Measurements from ENCODE around the gene CDH2.

CDH2 gene

DNA sequence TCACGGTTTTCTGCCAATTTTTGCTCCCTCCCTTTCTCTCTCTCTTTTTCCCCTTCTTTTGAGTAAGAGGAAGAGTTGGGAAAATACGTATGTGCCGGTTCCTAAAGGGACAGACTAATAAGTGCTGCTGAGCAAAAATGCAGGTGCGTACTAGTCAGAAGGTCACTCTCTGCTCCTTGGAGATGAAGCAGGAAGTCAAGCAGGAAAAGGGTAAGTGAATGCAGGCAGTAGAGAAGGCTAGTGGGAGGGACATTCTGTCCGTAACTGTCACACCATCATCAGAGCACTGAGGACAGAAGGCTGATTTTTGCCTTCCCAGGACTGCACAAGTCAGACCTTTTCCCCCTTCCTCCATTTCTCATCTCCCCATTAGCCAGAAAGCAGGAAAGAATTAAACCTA is 105.7 kb downstream of the CDH2 start:
- Mint-ChIP-seq H3K4me3 (no peak overlapping the region), H3K9me3 (peaks cover 6% of the 10 kb centered on the region), H3K4me1 (ENCODE audit: low read depth) (no peaks in the 10 kb centered on the region), H3K36me3 (ENCODE audit: low read depth) (no peaks in the 10 kb centered on the region), H3K27me3 (no peaks in the 10 kb centered on the region), H3K27ac (no peak overlapping the region)
- no peak for DNase-seq

DNA sequence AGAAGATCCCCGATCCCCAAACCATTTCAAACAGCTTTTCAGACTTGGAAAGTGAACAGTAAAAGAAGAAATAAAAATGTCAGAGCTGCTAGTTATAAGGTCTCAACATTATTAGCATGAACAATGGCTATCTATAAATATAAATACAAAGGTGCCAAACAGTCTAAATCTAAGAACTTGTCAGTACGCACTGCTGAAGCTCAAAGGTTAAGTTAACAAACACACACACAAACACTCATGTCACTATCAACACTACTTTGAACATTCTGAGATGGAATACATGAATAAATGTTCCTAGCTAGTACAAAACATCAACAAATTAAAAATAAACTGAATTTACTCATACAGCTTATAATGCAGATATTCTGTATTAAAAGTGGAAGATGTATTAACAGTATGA is 108.7 kb downstream of the CDH2 start:
- H3K36me3 Mint-ChIP-seq (ENCODE audit: low read depth) = no peaks in the 10 kb centered on the region
- H3K27me3 Mint-ChIP-seq = no peaks in the 10 kb centered on the region
- no peak overlapping the region for H3K27ac Mint-ChIP-seq
- no peak overlapping the region for H3K4me3 Mint-ChIP-seq
- H3K9me3 Mint-ChIP-seq = peaks cover 8% of the 10 kb centered on the region
- no peak for DNase-seq
- no peaks in the 10 kb centered on the region for H3K4me1 Mint-ChIP-seq (ENCODE audit: low read depth)

DNA sequence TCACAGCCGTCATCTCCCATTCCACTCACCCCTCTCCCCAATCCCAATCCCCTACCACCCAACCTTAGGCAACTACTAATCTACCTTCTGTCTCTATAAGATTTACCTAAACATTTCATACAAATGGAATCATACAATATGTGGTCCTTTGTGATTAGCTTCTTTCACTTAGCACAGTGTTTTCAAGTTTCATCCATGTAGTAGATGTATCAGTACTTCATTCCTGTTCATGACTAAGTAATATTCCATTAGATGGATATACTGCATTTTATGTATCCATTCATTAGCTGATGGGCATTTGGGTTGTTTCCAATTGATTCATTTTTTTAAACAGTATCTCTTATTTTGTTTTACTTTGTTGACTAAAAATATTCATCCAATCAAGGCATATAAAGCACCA is 109.6 kb downstream of the CDH2 start:
- H3K9me3 Mint-ChIP-seq = peaks cover 8% of the 10 kb centered on the region
- no peak for DNase-seq
- no peaks in the 10 kb centered on the region for H3K36me3 Mint-ChIP-seq (ENCODE audit: low read depth)
- no peaks in the 10 kb centered on the region for H3K4me1 Mint-ChIP-seq (ENCODE audit: low read depth)
- no peaks in the 10 kb centered on the region for H3K27me3 Mint-ChIP-seq
- H3K4me3 Mint-ChIP-seq = no peak overlapping the region
- H3K27ac Mint-ChIP-seq = no peak overlapping the region

DNA sequence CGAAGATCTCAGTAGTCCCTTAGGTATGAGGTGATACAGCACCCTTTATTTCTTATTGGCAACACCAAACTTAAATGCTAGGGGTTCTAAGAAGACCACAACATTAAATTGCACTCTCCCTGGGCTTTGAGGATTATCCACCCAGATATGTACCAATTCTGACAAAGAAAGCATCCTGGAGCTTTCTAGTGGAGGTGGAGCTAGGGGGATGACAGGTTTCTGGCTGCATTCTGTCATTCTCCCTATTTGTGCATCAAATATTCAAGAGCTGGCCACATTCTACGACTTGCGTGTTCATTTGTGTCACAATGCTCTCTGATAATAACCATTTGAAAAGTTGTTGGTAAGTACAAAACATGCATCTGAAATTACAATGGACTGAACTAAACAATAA is 111.1 kb downstream of the CDH2 start:
- no peaks in the 10 kb centered on the region for H3K36me3 Mint-ChIP-seq (ENCODE audit: low read depth)

DNA sequence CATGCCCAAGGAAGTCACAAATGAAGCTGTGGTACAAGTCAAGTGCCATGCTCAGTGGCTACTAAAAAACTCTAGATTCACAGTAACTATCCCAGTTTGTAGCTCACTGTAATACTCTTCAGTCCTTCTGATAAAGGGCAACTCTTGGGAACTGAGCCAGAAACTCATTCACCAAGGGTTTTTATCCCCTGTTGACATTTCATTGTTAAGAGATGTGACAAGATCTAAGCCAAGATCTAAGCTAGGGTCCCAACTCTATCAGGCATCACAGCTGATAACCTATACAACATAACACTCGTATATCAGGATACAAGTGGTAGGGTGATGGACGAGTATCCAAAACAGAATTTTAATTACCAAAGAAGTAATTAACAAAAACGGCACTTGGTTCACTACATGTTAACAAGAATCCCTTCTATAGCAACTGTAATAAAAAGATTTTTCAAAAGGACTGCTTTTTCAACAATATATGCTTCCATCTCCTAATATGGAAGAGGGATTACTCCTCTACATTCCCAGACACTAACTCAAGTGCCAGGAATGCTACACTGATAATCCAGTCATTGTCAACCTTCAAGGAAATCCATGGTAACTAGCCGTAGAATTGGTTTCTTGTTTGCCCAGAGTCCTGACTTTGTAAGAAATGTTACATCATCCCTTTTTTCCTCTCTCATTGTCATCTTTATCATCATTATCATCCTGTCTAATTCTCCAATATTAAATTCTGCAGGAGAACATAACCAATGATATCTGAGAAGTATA is 111.7 kb downstream of the CDH2 start:
- Mint-ChIP-seq H3K36me3 (ENCODE audit: low read depth) (no peaks in the 10 kb centered on the region), H3K9me3 (peaks cover 6% of the 10 kb centered on the region), H3K27me3 (no peaks in the 10 kb centered on the region), H3K4me3 (no peak overlapping the region), H3K27ac (no peak overlapping the region), H3K4me1 (ENCODE audit: low read depth) (no peaks in the 10 kb centered on the region)
- no peak for DNase-seq

More for the DNA sequence above, 111.1 kb downstream of the CDH2 start:
- no peak overlapping the region for H3K4me3 Mint-ChIP-seq
- H3K27ac Mint-ChIP-seq = no peak overlapping the region
- H3K4me1 Mint-ChIP-seq (ENCODE audit: low read depth) = no peaks in the 10 kb centered on the region
- peaks cover 6% of the 10 kb centered on the region for H3K9me3 Mint-ChIP-seq
- H3K27me3 Mint-ChIP-seq = no peaks in the 10 kb centered on the region
- DNase-seq = no peak

DNA sequence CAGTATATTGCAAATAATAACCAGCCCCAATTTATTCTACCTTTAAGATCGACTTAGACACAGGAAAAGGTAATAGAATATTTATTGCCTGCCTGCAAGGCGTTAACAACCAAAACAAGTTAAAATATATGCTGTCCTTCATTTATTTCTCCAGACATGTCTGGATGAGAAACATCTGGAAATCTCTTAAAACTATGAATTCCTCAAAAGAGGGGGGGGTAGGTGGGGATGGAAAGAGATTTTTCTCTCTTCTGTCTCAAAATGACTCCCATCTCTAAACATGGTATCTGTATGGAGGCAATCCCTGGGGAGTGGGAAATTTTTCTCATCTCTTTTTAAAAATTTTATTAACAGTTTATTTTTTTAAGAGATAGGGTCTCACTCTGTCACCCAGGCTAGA is 113.0 kb downstream of the CDH2 start:
- H3K36me3 Mint-ChIP-seq (ENCODE audit: low read depth) = no peaks in the 10 kb centered on the region
- no peak for DNase-seq
- no peaks in the 10 kb centered on the region for H3K27me3 Mint-ChIP-seq
- peaks cover 10% of the 10 kb centered on the region for H3K9me3 Mint-ChIP-seq
- H3K4me1 Mint-ChIP-seq (ENCODE audit: low read depth) = no peaks in the 10 kb centered on the region
- no peak overlapping the region for H3K27ac Mint-ChIP-seq
- no peak overlapping the region for H3K4me3 Mint-ChIP-seq

DNA sequence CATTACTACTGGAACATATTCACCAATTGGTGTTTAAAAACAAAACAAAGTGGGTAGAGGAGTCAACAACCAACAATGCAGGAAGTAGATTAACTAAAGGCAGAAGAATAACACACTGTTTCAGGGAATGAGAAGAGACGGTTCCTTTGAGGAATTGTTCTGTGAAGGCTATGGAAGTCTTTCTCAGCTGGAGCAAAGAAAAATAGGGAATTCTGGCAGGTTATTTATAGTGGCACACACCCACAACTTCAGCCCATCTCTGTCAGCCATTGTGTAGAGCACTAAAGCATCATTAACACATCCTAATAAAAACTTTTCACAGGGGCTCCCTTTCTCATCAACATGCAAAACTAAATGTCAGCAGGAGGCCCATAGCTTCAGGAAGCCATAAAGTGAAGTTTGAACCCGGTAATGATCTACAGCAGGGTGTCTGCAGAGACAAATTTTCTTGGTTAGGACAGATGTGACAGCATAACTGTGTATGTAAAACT is 113.6 kb downstream of the CDH2 start:
- no peaks in the 10 kb centered on the region for H3K27me3 Mint-ChIP-seq
- H3K9me3 Mint-ChIP-seq = peaks cover 10% of the 10 kb centered on the region
- H3K4me1 Mint-ChIP-seq (ENCODE audit: low read depth) = no peaks in the 10 kb centered on the region
- H3K27ac Mint-ChIP-seq = no peak overlapping the region
- no peaks in the 10 kb centered on the region for H3K36me3 Mint-ChIP-seq (ENCODE audit: low read depth)
- H3K4me3 Mint-ChIP-seq = no peak overlapping the region
- DNase-seq = no peak

DNA sequence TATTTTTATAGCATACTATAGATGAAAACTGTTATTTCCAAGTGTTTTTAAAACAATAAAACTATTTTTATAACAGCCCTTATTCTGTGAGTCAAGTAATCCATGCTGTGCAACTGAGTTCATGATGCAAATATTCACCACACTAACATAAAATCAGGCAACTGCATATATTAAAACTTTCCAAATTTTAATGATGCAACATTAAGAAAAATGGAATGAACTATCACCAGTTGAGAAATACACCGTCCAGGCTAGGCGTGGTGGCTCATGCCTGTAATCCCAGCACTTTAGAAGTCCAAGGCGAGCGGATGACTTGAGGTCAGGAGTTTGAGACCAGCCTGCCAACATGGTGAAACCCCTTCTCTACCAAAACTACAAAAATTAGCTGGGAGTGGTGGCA is 114.5 kb downstream of the CDH2 start:
- Mint-ChIP-seq H3K4me1 (ENCODE audit: low read depth) (no peaks in the 10 kb centered on the region), H3K36me3 (ENCODE audit: low read depth) (no peaks in the 10 kb centered on the region)

DNA sequence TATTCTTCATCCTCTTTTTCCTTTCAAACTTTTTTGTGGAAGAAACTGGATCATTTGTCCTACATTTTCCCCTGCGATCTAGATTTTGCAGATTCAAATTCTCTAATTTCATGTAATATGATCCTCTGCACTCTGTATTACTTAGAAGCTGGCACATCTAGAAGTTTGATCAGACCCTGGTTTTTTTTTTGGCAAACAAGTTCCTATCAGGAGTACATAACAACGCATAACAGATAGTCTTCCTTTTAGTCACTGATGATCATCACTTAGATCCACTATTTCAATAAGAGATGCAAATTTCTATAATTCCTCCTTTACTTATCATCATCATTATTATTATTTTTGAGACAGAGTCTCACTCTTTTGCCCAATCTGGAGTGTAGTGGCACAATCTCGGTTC is 117.1 kb downstream of the CDH2 start:
- H3K27ac Mint-ChIP-seq = no peak overlapping the region
- H3K9me3 Mint-ChIP-seq = peaks cover 5% of the 10 kb centered on the region
- no peaks in the 10 kb centered on the region for H3K27me3 Mint-ChIP-seq
- no peaks in the 10 kb centered on the region for H3K4me1 Mint-ChIP-seq (ENCODE audit: low read depth)
- no peak overlapping the region for H3K4me3 Mint-ChIP-seq
- no peak for DNase-seq
- no peaks in the 10 kb centered on the region for H3K36me3 Mint-ChIP-seq (ENCODE audit: low read depth)

More for the DNA sequence above, 114.5 kb downstream of the CDH2 start:
- DNase-seq = no peak
- Mint-ChIP-seq H3K9me3 (peaks cover 10% of the 10 kb centered on the region), H3K4me3 (no peak overlapping the region), H3K27me3 (no peaks in the 10 kb centered on the region), H3K27ac (no peak overlapping the region)

DNA sequence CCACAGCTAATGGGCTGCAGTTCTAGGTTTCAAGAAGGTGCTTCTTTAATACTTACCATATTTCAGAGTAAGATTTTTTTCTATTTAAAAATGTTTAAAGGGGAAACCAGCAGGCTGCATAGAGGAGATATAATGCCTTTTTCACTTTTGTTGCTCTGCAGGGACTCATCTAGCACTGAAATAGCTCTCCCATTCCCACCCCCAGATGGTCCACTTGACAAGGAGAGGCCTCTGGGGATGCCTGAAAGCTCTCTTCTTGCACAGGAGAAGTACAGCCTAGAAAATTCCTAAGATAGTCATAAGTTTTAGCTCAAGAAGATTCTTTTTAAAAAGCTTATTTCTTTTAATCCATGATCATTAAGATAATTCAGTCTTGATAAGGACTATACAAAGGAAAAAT is 126.4 kb downstream of the CDH2 start:
- Mint-ChIP-seq H3K9me3 (peaks cover 4% of the 10 kb centered on the region), H3K27ac (no peak overlapping the region), H3K36me3 (ENCODE audit: low read depth) (no peaks in the 10 kb centered on the region), H3K4me3 (no peak overlapping the region), H3K27me3 (no peaks in the 10 kb centered on the region), H3K4me1 (ENCODE audit: low read depth) (no peaks in the 10 kb centered on the region)
- DNase-seq = no peak

DNA sequence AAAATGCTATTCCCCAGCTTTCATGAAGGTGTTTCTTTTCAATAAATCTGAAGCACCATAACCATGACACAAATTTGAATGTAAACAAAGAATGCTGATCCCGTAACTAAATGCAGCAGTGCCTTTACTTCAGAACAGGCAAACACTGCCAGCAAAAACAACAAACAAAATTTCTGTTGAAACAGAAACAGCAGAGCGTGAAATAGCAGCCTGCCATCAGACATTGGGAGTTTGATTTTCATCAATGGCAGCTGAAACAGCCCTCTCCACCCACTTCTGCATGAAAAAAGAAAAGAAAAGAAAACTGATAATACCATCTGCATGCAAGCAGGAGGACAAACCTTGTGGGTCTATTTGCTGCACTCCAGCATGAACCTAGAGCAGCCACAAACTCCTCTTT is 128.3 kb downstream of the CDH2 start:
- Mint-ChIP-seq H3K4me3 (no peak overlapping the region), H3K27ac (no peak overlapping the region), H3K27me3 (no peaks in the 10 kb centered on the region), H3K4me1 (ENCODE audit: low read depth) (no peaks in the 10 kb centered on the region), H3K36me3 (ENCODE audit: low read depth) (no peaks in the 10 kb centered on the region), H3K9me3 (peaks cover 4% of the 10 kb centered on the region)
- DNase-seq = no peak

DNA sequence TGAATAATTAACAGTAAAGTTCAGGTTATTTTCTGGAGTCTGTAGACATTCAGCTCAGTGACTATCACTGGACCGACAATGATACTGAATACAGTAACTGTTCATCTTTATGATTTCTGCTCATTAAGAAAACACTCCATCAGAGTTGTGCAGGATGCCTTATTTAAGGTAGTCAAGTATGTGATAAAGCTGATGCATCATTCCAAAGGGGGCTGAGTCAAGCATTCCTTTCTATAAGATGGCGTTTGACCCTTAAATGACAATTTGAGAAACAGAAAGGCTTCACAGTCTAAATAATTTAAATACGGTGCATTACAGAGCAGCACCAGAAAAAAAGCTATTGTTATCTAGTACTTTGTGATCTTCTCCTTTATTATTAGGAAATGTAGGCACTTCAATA is 131.1 kb downstream of the CDH2 start:
- no peak overlapping the region for H3K4me3 Mint-ChIP-seq
- DNase-seq = no peak
- H3K27ac Mint-ChIP-seq = no peak overlapping the region
- H3K36me3 Mint-ChIP-seq (ENCODE audit: low read depth) = no peaks in the 10 kb centered on the region
- H3K4me1 Mint-ChIP-seq (ENCODE audit: low read depth) = no peaks in the 10 kb centered on the region
- H3K27me3 Mint-ChIP-seq = no peaks in the 10 kb centered on the region
- H3K9me3 Mint-ChIP-seq = peaks cover under 1% of the 10 kb centered on the region

DNA sequence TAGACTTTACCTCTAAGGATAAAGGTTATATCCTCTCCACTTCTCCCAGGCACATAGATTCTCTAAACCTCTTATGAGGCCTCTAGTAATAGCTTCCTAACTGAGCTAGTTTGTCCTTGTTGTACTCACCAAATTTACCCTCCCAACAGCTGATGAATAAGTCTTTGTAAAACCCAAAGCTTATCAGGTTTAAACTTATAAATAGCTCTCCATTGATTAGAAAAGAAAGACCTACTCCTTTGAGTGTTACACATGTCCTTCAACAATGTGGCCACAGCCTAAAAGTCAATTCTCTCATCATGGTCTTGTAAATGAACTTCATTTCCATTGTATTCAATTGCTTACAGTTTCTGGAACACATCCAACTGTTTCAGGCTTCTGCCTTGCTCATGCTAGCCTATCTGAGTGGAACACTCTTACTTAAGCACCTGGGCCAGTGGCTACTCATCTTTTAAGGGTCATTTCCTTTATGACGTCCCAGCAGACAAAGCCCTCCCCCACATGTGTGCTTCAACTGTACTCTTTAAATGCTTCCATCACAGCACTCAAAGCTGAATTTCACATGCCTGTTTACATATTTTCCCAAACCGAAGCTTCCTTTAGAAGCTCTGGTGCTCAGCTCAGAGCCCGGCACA is 131.6 kb downstream of the CDH2 start:
- H3K36me3 Mint-ChIP-seq (ENCODE audit: low read depth) = no peaks in the 10 kb centered on the region
- H3K27ac Mint-ChIP-seq = no peak overlapping the region
- H3K4me3 Mint-ChIP-seq = no peak overlapping the region
- H3K4me1 Mint-ChIP-seq (ENCODE audit: low read depth) = no peaks in the 10 kb centered on the region
- H3K27me3 Mint-ChIP-seq = no peaks in the 10 kb centered on the region
- H3K9me3 Mint-ChIP-seq = peaks cover 1% of the 10 kb centered on the region
- DNase-seq = no peak

DNA sequence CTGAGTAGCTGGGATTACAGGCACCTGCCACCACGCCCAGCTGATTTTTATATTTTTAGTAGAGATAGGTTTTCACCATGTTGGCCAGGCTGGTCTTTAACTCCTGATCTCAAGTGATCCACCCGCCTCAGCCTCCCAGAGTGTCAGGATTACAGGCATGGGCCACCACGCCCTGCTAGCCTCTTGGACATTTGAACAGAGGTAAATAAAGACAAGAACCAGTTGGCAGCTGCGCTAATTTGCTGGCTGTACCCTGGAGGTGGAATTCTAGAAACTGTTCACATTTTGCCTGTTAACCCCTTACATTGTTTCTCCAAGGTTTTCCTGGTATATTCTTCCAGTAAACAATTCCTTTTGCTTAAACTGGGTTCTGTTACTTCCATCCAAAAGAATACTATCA is 132.9 kb downstream of the CDH2 start:
- no peak overlapping the region for H3K27ac Mint-ChIP-seq
- peaks cover 1% of the 10 kb centered on the region for H3K9me3 Mint-ChIP-seq
- H3K4me1 Mint-ChIP-seq (ENCODE audit: low read depth) = no peaks in the 10 kb centered on the region
- no peak overlapping the region for H3K4me3 Mint-ChIP-seq
- H3K36me3 Mint-ChIP-seq (ENCODE audit: low read depth) = no peaks in the 10 kb centered on the region
- no peak for DNase-seq
- no peaks in the 10 kb centered on the region for H3K27me3 Mint-ChIP-seq

DNA sequence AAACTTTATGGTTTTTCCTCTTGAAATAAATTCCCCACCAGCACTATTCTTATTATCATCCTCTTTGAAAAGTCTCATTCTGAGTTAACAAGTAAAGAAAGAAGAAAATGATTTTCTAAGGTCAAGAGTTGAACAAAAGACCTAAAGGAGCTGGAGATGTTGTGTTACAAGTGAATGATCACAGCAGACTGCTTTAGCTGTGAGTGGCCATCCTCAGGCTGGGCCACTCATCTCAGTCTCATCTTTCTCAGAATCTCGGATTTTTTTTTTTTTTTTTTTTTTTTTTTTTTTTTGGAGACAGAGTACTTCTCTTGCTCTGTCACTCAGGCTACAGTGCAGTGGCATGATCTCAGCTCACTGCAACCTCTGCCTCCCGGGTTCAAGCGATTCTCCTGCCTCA is 133.3 kb downstream of the CDH2 start:
- Mint-ChIP-seq H3K27me3 (no peaks in the 10 kb centered on the region), H3K4me3 (no peak overlapping the region), H3K27ac (no peak overlapping the region), H3K36me3 (ENCODE audit: low read depth) (no peaks in the 10 kb centered on the region), H3K9me3 (peaks cover 1% of the 10 kb centered on the region), H3K4me1 (ENCODE audit: low read depth) (no peaks in the 10 kb centered on the region)
- DNase-seq = no peak
